Testis (tissue), 3 donors: ENCODE data around the gene PSME2. TPM values are rescaled to one million over a fixed set of nuclear protein-coding genes. Genes with fewer than 3 reads are reported as not detected.

Experiments
- DNase-seq: peaks from one replicate; pipeline ENCODE4 v3.0.0-alpha.2; 2019
- H3K27ac ChIP-seq, 2 donors: fragments of 200-600 bp; sonication (generic); one replicate each; pipeline ENCODE4 v1.5.1; 2019
- H3K27me3 ChIP-seq: fragments of 200-600 bp; sonication (generic); one replicate; pipeline ENCODE4 v1.5.1; 2019
- H3K36me3 ChIP-seq: fragments of 200-600 bp; sonication (generic); one replicate; pipeline ENCODE4 v1.5.1; 2017; ENCODE audit warnings: low read depth; ENCODE audit errors: missing control alignments
- H3K4me1 ChIP-seq: fragments of 200-600 bp; sonication (generic); one replicate; pipeline ENCODE4 v1.5.1; 2019
- H3K4me3 ChIP-seq, 2 donors: fragments of 200-600 bp; sonication (generic); one replicate each; pipeline ENCODE4 v1.5.1; 2017 to 2019
- H3K9me3 ChIP-seq: fragments of 200-600 bp; sonication (generic); one replicate; pipeline ENCODE4 v1.5.1; 2017
- POLR2A ChIP-seq: fragments of 450-650 bp; IDR thresholded peaks from one replicate; pipeline ENCODE4 v1.6.1; 2017; ENCODE audit warnings: antibody characterized with exemption, mild to moderate bottlenecking, moderate library complexity
- WGBS, 2 donors: methylation state at CpG; one replicate each; pipeline ENCODE4 v1.1.5; 2018; 5-methylcytosine and 5-hydroxymethylcytosine counted together
- intact Hi-C: fragments of 100-400 bp; cut with DNase I; formaldehyde crosslinking; loops from one replicate; pipeline ENCODE4 v1.15.1; 2023; ENCODE audit warnings: low total_unique reads
- polyA plus RNA-seq: library from polyadenylated mRNA; stranded (reverse); fragments of 350-450 nt; fragmentation: Illumina TruSeq; extraction: RNeasy Lipid Tissue Mini Kit (QIAGEN cat#74804); gene quantifications from one replicate; pipeline ENCODE4 v1.2.3, GENCODE V29; 2014; ENCODE audit warnings: low read depth, low replicate concordance; ENCODE audit not compliant: insufficient read depth
- total RNA-seq, 2 donors: library from RNA; depleted of rRNA; stranded (reverse); fragments of >200 nt; gene quantifications; one replicate each; pipeline ENCODE4 v1.2.3, GENCODE V29; 2016
- TF ChIP-seq, protein P1 (sequence below), 3 experiments: fragments of 450-650 bp in 2 of 3; fragments of 200-600 bp in 1 of 3; sonication (generic) in 1 of 3; IDR thresholded peaks; one replicate each; pipeline ENCODE4 v1.5.1; 2016 to 2019; ENCODE audit warnings: antibody characterized with exemption in 3 of 3, mild to moderate bottlenecking in 2 of 3, moderate library complexity in 1 of 3

Gene PSME2
- total and polyA plus RNA-seq, 3 donors from 2014 or later: 49.8 to 122 (median 78.1) TPM

DNA sequence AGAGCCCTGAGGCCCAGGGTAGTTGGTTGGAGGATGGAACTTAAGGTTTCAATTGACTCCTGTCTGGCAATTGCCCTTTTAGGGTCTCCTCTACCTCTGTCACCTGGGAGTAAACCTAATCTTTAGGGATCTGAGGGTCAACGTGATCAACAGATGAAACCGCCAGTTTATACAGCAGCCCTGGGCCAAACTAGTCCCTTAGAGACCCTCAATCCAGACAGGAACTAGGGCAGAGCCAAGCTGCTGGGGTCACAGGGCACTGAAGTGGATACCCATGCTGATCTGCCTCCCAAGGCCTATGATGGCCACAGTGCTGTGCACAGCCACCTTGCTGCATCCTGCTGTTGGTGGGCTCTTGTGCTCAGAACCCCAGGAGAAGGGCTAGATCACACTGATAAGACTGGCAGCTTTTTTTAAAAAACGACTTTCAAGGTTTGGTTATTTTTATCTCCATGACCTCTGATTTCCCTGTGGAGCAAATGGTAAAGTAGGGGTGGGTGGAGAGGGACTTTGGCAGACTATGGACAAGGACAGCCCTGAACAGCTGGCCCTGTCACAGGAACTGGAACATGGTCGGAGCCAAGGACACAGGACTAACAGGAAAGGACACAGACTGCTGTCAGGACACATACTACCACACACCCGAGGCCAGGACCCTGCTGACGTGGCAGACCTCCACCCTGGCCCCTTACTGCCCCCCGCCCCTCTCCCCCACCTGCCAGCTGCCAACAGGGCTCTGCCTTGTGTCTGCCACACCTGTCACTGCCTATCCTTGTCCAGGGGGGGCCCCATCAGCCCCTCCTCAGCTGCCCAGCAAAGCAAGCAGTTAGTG is 15.5 kb downstream of the PSME2 start:
- Histone ChIP-seq H3K36me3 (no peaks in the 10 kb centered on the region), H3K27ac (peak overlapping the region in 1 of 2 donors; percentile 46), H3K4me1 (peaks cover 13% of the 10 kb centered on the region), H3K9me3 (no peaks in the 10 kb centered on the region), H3K27me3 (no peaks in the 10 kb centered on the region), H3K4me3 (no peak overlapping the region)
- 48 to 56% methylated on average over 5 to 7 of the region's 7 CpGs for WGBS, 2 donors
- TF ChIP-seq, protein P1, sequence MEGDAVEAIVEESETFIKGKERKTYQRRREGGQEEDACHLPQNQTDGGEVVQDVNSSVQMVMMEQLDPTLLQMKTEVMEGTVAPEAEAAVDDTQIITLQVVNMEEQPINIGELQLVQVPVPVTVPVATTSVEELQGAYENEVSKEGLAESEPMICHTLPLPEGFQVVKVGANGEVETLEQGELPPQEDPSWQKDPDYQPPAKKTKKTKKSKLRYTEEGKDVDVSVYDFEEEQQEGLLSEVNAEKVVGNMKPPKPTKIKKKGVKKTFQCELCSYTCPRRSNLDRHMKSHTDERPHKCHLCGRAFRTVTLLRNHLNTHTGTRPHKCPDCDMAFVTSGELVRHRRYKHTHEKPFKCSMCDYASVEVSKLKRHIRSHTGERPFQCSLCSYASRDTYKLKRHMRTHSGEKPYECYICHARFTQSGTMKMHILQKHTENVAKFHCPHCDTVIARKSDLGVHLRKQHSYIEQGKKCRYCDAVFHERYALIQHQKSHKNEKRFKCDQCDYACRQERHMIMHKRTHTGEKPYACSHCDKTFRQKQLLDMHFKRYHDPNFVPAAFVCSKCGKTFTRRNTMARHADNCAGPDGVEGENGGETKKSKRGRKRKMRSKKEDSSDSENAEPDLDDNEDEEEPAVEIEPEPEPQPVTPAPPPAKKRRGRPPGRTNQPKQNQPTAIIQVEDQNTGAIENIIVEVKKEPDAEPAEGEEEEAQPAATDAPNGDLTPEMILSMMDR (IDR thresholded peaks at IDR 0.05): no peak
- TF ChIP-seq POLR2A: no peak
- no peak for DNase-seq
- intact Hi-C loops: no loop called here

DNA sequence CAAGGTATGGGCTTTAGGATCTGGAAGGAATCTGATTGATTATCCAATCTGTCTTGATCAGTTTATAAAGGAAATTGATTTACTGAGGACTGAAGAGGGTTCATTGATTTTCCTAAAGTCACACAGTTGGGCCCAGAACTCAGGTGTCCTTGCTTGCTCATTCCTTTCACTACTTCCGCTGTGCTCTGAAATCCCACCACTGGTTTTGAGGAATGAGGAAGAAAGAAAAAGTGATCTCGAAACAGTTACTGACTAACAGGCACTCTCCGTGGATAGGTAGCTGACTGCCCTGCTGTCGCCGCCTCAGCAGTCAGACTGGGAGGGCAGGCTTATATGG is 16.1 kb downstream of the PSME2 start, which contains the start of gene FITM1:
FITM1 (plus strand) TSS at position 280 of the 337 bp plus-strand sequence. CDS start 905 bp downstream, outside the sequence.
- Histone ChIP-seq H3K27me3 (no peaks in the 10 kb centered on the region), H3K4me1 (peaks cover 10% of the 10 kb centered on the region), H3K27ac (peak within 1 kb of the TSS in 1 of 2 donors; percentile 46), H3K4me3 (no peak within 1 kb of the TSS), H3K9me3 (no peaks in the 10 kb centered on the region), H3K36me3 (no peaks in the 10 kb centered on the region)
- intact Hi-C loops: no loop called here
- DNase-seq: no peak
- 86 to 91% methylated on average over 5 of the region's 5 CpGs for WGBS, 2 donors
- TF ChIP-seq, protein P1 (IDR thresholded peaks at IDR 0.05): no peak
- TF ChIP-seq POLR2A: no peak

DNA sequence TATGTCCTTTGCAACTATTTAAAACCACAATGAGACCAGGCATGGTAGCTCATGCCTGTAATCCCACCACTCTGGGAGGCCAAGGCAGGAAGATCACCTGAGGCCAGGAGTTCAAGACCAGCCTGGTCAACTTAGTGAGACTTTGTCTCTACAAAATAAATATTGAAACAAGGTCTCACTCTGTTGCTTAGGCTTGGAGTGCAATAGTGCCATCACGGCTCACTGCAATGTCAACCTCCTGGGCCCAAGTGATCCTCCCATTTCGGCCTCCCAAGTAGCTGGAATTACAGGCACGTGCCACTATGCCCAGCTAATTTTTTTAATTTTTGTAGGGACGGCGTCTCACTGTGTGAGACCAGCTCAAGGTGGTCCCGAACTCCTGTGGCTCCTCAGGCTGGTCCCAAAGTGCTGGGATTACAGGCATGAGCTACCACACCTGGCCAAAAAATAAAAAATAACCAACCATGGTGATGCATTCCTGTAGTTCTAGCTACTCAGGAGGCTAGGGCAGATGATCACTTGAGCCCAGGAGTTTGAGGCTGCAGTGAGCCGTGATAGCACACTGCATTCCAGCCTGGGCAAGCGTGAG is 16.9 kb downstream of the PSME2 start:
- Histone ChIP-seq H3K36me3 (no peaks in the 10 kb centered on the region), H3K4me3 (no peak overlapping the region), H3K27me3 (no peaks in the 10 kb centered on the region), H3K27ac (no peak overlapping the region), H3K4me1 (peaks cover 9% of the 10 kb centered on the region), H3K9me3 (no peaks in the 10 kb centered on the region)
- intact Hi-C loops: no loop called here
- TF ChIP-seq POLR2A: no peak
- TF ChIP-seq, protein P1 (IDR thresholded peaks at IDR 0.05): no peak
- WGBS, 2 donors: 88 to 90% methylated on average over 8 of the region's 8 CpGs
- DNase-seq: no peak

DNA sequence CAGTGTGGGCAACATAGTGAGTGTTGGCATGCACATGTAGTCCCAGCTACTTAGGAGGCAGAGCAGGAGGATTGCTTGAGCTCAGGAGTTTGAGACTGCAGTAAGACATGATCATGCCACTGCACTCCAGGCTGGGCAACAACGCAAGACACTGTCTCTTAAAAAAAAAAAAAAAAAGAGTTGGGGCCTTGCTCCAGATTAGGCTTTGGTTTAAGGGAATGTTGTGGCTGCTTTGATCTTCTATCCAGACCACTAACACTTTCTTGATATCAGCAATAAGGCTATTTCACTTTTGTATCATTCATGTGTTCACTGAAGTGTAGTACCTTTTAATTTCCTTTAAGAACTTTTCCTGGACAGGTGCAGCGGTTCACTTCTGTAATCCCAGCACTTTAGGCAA is 18.7 kb downstream of the PSME2 start:
- H3K4me1 ChIP-seq: peaks cover 9% of the 10 kb centered on the region
- intact Hi-C loops: no loop called here
- no peaks in the 10 kb centered on the region for H3K9me3 ChIP-seq
- H3K27me3 ChIP-seq: no peaks in the 10 kb centered on the region
- H3K4me3 ChIP-seq: no peak overlapping the region
- TF ChIP-seq, protein P1 (IDR thresholded peaks at IDR 0.05): no peak
- TF ChIP-seq POLR2A: no peak
- no peak overlapping the region for H3K27ac ChIP-seq
- no peak for DNase-seq
- 86 to 96% methylated on average over 2 of the region's 2 CpGs for WGBS, 2 donors
- H3K36me3 ChIP-seq: no peaks in the 10 kb centered on the region
